Endothelial cell of umbilical vein (primary cell): ENCODE results near the gene LHX1. TPM values are rescaled to one million over a fixed set of nuclear protein-coding genes. Genes with fewer than 3 reads are reported as not detected.

ENCODE experiments used
- BruUV-seq: library from RNA; stranded (reverse); fragments of 400-500 nt; replicated peaks from 2 replicates; lab custom pipeline; 2021; lab: Mats Ljungman, UMichigan
- CTCF ChIA-PET: fragments of 300-600, 350-600 bp; sonication (Branson Sonifier 250); formaldehyde crosslinking; loops from one replicate; lab custom pipeline; 2021; ENCODE audit warnings: antibody characterized with exemption, inconsistent platforms; lab: Charles Lee
- POLR2A ChIA-PET: fragments of 300-600, 350-600 bp; sonication (Branson Sonifier 250); formaldehyde crosslinking; loops from one replicate; lab custom pipeline; 2021; ENCODE audit warnings: antibody characterized with exemption, inconsistent platforms; lab: Charles Lee
- DNase-seq: peaks from one replicate; pipeline ENCODE4 v3.0.0-alpha.2; 2011; ENCODE audit warnings: low read depth, low spot score
- FAIRE-seq: peaks from 2 replicates; lab custom pipeline; 2011; peaks lifted over from hg19 to GRCh38; lab: Jason Lieb, UNC
- H2AFZ ChIP-seq: 2 replicates; pipeline ENCODE4 v1.6.0; 2012; ENCODE audit warnings: low read depth, low read length, control low read depth, inconsistent platforms
- H3K27ac ChIP-seq: 2 replicates; pipeline ENCODE4 v1.5.1; 2011; ENCODE audit warnings: low read depth, mild to moderate bottlenecking, control low read depth, low read length, moderate library complexity; ENCODE audit not compliant: insufficient read depth
- H3K27me3 ChIP-seq, 2 experiments: 2 replicates each; pipeline versions ENCODE4 v1.6.0 to v1.6.1; 2011; ENCODE audit warnings: low read length in 2 of 2, mixed read lengths in 1 of 2; ENCODE audit not compliant: control insufficient read depth in 2 of 2, insufficient read depth in 2 of 2
- H3K36me3 ChIP-seq, 2 experiments: 2 replicates in 1 of 2; 3 replicates in 1 of 2; pipeline ENCODE4 v1.5.1; 2011; ENCODE audit warnings: low read length in 2 of 2, mild to moderate bottlenecking in 1 of 2, moderate library complexity in 1 of 2; ENCODE audit not compliant: control insufficient read depth in 2 of 2, insufficient read depth in 2 of 2; ENCODE audit errors: extremely low read depth in 1 of 2
- H3K4me1 ChIP-seq: 3 replicates; pipeline ENCODE4 v1.5.1; 2011; ENCODE audit warnings: mild to moderate bottlenecking, low read length; ENCODE audit not compliant: control insufficient read depth, insufficient read depth; ENCODE audit errors: extremely low read depth
- H3K4me2 ChIP-seq: 2 replicates; pipeline ENCODE4 v1.6.1; 2011; ENCODE audit warnings: low read length, control low read depth, mixed read lengths; ENCODE audit not compliant: insufficient read depth
- H3K4me3 ChIP-seq, 3 experiments: fragments of 200-600 bp in 1 of 3; sonication (generic), shearing (Covaris generic) in 1 of 3; replicated peaks in 1 of 3; 2 replicates each; pipeline ENCODE4 v1.5.1; 2011 to 2016; ENCODE audit warnings: control low read depth in 3 of 3, low read length in 3 of 3, mild to moderate bottlenecking in 2 of 3, inconsistent platforms in 1 of 3, low read depth in 1 of 3, moderate library complexity in 1 of 3; ENCODE audit not compliant: insufficient read depth in 1 of 3
- H3K79me2 ChIP-seq: 2 replicates; pipeline ENCODE4 v1.6.0; 2012; ENCODE audit warnings: low read length, inconsistent platforms; ENCODE audit not compliant: control insufficient read depth, insufficient read depth
- H3K9ac ChIP-seq: replicated peaks from 2 replicates; pipeline ENCODE3; 2011; ENCODE audit warnings: low read length, control low read depth; ENCODE audit not compliant: insufficient read depth; ENCODE audit errors: extremely low read depth
- H3K9me1 ChIP-seq: replicated peaks from 3 replicates; pipeline ENCODE4 v1.6.0; 2011; ENCODE audit warnings: mild to moderate bottlenecking, low read length; ENCODE audit not compliant: control insufficient read depth, insufficient read depth; ENCODE audit errors: extremely low read depth
- H3K9me3 ChIP-seq: replicated peaks from 2 replicates; pipeline ENCODE4 v1.5.1; 2012; ENCODE audit warnings: low read length, inconsistent platforms; ENCODE audit not compliant: control insufficient read depth, insufficient read depth
- H4K20me1 ChIP-seq: replicated peaks from 2 replicates; pipeline ENCODE3; 2011; ENCODE audit warnings: mild to moderate bottlenecking, low read length; ENCODE audit not compliant: control insufficient read depth, insufficient read depth; ENCODE audit errors: extremely low read depth
- EZH2 ChIP-seq: IDR thresholded peaks from 2 replicates; pipeline ENCODE4 v1.6.1; 2012; ENCODE audit warnings: borderline replicate concordance, low read depth, mild to moderate bottlenecking, moderate library complexity, low read length, inconsistent platforms; ENCODE audit not compliant: severe bottlenecking
- FOS ChIP-seq: IDR thresholded peaks from 2 replicates; pipeline ENCODE4 v1.6.1; 2011; ENCODE audit warnings: mild to moderate bottlenecking, low read length, moderate library complexity, borderline replicate concordance; ENCODE audit not compliant: insufficient read depth
- GATA2 ChIP-seq: IDR thresholded peaks from 2 replicates; pipeline ENCODE4 v1.7.0; 2011; ENCODE audit warnings: low read depth, mild to moderate bottlenecking, moderate library complexity, mixed read lengths, low read length; ENCODE audit not compliant: insufficient read length, insufficient read depth
- JUN ChIP-seq: IDR thresholded peaks from 2 replicates; pipeline ENCODE4 v1.6.1; 2011; ENCODE audit warnings: borderline replicate concordance, low read depth; ENCODE audit not compliant: insufficient read length, insufficient read depth
- MYC ChIP-seq: IDR thresholded peaks from one replicate; pipeline ENCODE4 v1.6.1; 2011; ENCODE audit warnings: mild to moderate bottlenecking, low read depth, low read length
- POLR2A ChIP-seq: IDR thresholded peaks from 2 replicates; pipeline ENCODE4 v1.6.1; 2012; ENCODE audit warnings: low read depth, mild to moderate bottlenecking, control low read depth, low read length
- POLR2AphosphoS5 ChIP-seq: IDR thresholded peaks from 2 replicates; pipeline ENCODE4 v1.6.1; 2012; ENCODE audit warnings: low read depth, mild to moderate bottlenecking, control low read depth, low read length, moderate library complexity; ENCODE audit not compliant: insufficient read depth
- dilution Hi-C: fragments of 300-500 bp; cut with MboI; formaldehyde crosslinking; loops from one replicate; pipeline ENCODE4 v1.15.0; 2019; ENCODE audit warnings: low sequenced_read_pairs; ENCODE audit not compliant: extremely low pct_ligation_motif_present
- intact Hi-C: fragments of 100-400 bp; cut with micrococcal nuclease; formaldehyde crosslinking; loops from one replicate; pipeline ENCODE4 v1.10.0; 2022
- polyA plus RNA-seq, 4 experiments: library from polyadenylated mRNA; depleted of rRNA in 3 of 4; stranded (reverse) in 3 of 4; unstranded in 1 of 4; fragments of >200 nt; gene quantifications; 2 replicates each; pipeline versions ENCODE4 v1.2.1 to v1.2.3, GENCODE V29; 2011 to 2012; ENCODE audit warnings: missing spikeins in 1 of 4
- total RNA-seq: library from RNA; stranded (reverse); gene quantifications from 2 replicates; pipeline ENCODE4 v1.2.3, GENCODE V29; 2021
- TF ChIP-seq, protein P1 (sequence below): IDR thresholded peaks from 2 replicates; pipeline ENCODE4 v1.6.1; 2011; ENCODE audit not compliant: insufficient read depth, insufficient read length
- TF ChIP-seq, protein P2 (sequence below), 2 donors: IDR thresholded peaks; 1 replicate in 1 of 2; 2 replicates in 1 of 2; pipeline ENCODE4 v1.5.1; 2011; ENCODE audit warnings: low read length in 2 of 2, mild to moderate bottlenecking in 2 of 2, moderate library complexity in 2 of 2, control low read depth in 1 of 2, inconsistent platforms in 1 of 2, low read depth in 1 of 2; ENCODE audit not compliant: insufficient read depth in 1 of 2; ENCODE audit errors: extremely low read depth in 1 of 2

Gene LHX1
- total and polyA plus RNA-seq, 2 donors (not counting 3 experiments of a cell fraction or from before 2014, with no cell fraction given), result not detected

DNA sequence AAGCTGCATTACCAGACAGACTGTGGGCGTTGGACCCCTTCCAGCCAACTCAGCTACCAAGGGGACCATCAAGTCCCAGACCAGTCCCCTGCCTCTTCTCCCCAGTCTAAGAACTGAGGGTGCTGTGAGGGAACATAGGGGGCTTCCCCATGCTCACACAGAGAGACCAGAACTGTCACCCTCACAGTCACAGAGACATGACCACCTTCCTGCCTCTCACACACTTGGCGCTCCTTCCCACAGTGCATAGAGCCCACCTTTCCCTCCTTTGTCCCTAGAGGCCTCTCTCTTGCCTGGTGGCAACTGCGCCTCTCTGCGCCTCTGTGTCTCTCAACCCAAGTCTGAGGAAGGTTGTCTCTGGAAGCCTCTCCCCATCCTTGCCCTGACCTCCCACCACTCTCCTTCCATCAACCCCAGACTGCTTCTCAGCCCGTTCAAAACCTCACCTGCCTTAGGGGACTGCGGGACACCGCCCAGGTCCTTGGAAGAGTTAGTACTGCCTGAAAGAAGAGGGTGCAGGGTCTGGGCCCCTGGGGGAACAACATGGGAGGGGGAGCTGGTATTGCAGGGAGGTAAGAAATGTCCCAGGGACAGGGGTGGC lies 6.1 kb upstream of the LHX1 start:
- BruUV-seq, result no TSS peak
- FAIRE-seq, result no peak
- POLR2A ChIA-PET, result no interaction called here

More for the DNA sequence above, 6.1 kb upstream of the LHX1 start:
- Histone ChIP-seq H3K36me3 (no peaks in the 10 kb centered on the region), H2AFZ (no peak overlapping the region), H3K4me1 (peaks cover 5% of the 10 kb centered on the region), H3K9ac (no peak overlapping the region), H3K9me3 (no peaks in the 10 kb centered on the region), H3K4me3 (no peak overlapping the region), H3K79me2 (no peaks in the 10 kb centered on the region), H3K27me3 (peaks cover 97% of the 10 kb centered on the region in 2 experiments), H4K20me1 (no peaks in the 10 kb centered on the region), H3K4me2 (no peak overlapping the region), H3K27ac (no peak overlapping the region), H3K9me1 (no peaks in the 10 kb centered on the region)
- no peak for DNase-seq
- intact Hi-C loops (loop anchor here (5.0 kb wide), 2 partner anchors 79 to 116 kb away; no protein-coding TSS in a partner anchor), dilution Hi-C loops (no loop called here)
- no peak for TF ChIP-seq MYC
- TF ChIP-seq FOS, result no peak
- no peak for TF ChIP-seq POLR2A
- no peak for TF ChIP-seq JUN
- TF ChIP-seq, protein P1, sequence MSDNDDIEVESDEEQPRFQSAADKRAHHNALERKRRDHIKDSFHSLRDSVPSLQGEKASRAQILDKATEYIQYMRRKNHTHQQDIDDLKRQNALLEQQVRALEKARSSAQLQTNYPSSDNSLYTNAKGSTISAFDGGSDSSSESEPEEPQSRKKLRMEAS, result no peak
- TF ChIP-seq, protein P2, sequence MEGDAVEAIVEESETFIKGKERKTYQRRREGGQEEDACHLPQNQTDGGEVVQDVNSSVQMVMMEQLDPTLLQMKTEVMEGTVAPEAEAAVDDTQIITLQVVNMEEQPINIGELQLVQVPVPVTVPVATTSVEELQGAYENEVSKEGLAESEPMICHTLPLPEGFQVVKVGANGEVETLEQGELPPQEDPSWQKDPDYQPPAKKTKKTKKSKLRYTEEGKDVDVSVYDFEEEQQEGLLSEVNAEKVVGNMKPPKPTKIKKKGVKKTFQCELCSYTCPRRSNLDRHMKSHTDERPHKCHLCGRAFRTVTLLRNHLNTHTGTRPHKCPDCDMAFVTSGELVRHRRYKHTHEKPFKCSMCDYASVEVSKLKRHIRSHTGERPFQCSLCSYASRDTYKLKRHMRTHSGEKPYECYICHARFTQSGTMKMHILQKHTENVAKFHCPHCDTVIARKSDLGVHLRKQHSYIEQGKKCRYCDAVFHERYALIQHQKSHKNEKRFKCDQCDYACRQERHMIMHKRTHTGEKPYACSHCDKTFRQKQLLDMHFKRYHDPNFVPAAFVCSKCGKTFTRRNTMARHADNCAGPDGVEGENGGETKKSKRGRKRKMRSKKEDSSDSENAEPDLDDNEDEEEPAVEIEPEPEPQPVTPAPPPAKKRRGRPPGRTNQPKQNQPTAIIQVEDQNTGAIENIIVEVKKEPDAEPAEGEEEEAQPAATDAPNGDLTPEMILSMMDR (IDR thresholded peaks at IDR 0.05; ENCODE audit: extremely low read depth in 1 of 2, insufficient read depth in 1 of 2, low read depth in 1 of 2, low read length in 2 of 2), result no peak
- TF ChIP-seq POLR2AphosphoS5, result no peak
- no peak for TF ChIP-seq EZH2
- TF ChIP-seq GATA2, result no peak
- CTCF ChIA-PET, result no interaction called here
